CD4-positive, alpha-beta T cell (primary cell): Measurements from ENCODE around the gene LRRIQ1. TPM values are rescaled to one million over a fixed set of nuclear protein-coding genes. Genes with fewer than 3 reads are reported as not detected.
"Not testable (repeated sequence)": the region's sequence is repeated elsewhere in the genome, so short reads cannot be mapped to it uniquely, and the experiment has no call there.

ENCODE experiments used
- ATAC-seq: fragments of 200-7000 bp; cut with Tn5 transposase; one replicate; pipeline ENCODE4 v1.10.0; 2022; ENCODE audit warnings: mild to moderate bottlenecking; ENCODE audit not compliant: poor library complexity
- CTCF ChIA-PET: fragments of 350-600 bp; sonication (Branson Sonifier 250); formaldehyde crosslinking; loops from one replicate; lab custom pipeline; 2021; ENCODE audit warnings: antibody characterized with exemption, inconsistent platforms; lab: Charles Lee
- POLR2A ChIA-PET: fragments of 350-600 bp; sonication (Branson Sonifier 250); formaldehyde crosslinking; loops from one replicate; lab custom pipeline; 2021; ENCODE audit warnings: antibody characterized with exemption, inconsistent platforms; lab: Charles Lee
- DNase-seq, 14 experiments: peaks; one replicate each; pipeline ENCODE4 v3.0.0-alpha.2; 2013 to 2020; ENCODE audit warnings: mixed read lengths in 2 of 14
- H3K27ac ChIP-seq, 2 donors: one replicate each; pipeline versions ENCODE4 v1.5.1 to v1.7.0; 2013; ENCODE audit warnings: low read length in 2 of 2, low read depth in 1 of 2, mild to moderate bottlenecking in 1 of 2
- H3K27me3 ChIP-seq, 2 experiments: 1 replicate in 1 of 2; 2 replicates in 1 of 2; pipeline versions ENCODE4 v1.6.1 to v1.7.0; 2013; ENCODE audit warnings: low read length in 2 of 2, control low read depth in 1 of 2, mild to moderate bottlenecking in 1 of 2, moderate library complexity in 1 of 2; ENCODE audit not compliant: insufficient read depth in 2 of 2, control insufficient read depth in 1 of 2
- H3K36me3 ChIP-seq: one replicate; pipeline ENCODE4 v1.6.1; 2013; ENCODE audit warnings: low read length, control low read depth; ENCODE audit not compliant: insufficient read depth
- H3K4me1 ChIP-seq: one replicate; pipeline ENCODE4 v1.6.1; 2013; ENCODE audit warnings: low read length, control low read depth; ENCODE audit not compliant: insufficient read depth
- H3K4me3 ChIP-seq: one replicate; pipeline ENCODE4 v1.5.1; 2013; ENCODE audit warnings: mild to moderate bottlenecking, low read length, moderate library complexity
- H3K9me3 ChIP-seq, 2 experiments: 1 replicate in 1 of 2; 2 replicates in 1 of 2; pipeline versions ENCODE4 v1.6.1 to v1.7.0; 2013; ENCODE audit warnings: low read length in 2 of 2, mild to moderate bottlenecking in 2 of 2, control low read depth in 1 of 2, moderate library complexity in 1 of 2; ENCODE audit not compliant: control insufficient read depth in 1 of 2, insufficient read depth in 1 of 2
- H3K27ac Mint-ChIP-seq: one replicate; pipeline ENCODE4 v1.8.0; 2020; ENCODE audit warnings: mixed read lengths
- H3K27me3 Mint-ChIP-seq: one replicate; pipeline ENCODE4 v1.8.0; 2021; ENCODE audit warnings: mixed read lengths
- H3K36me3 Mint-ChIP-seq: one replicate; pipeline ENCODE4 v1.8.0; 2021; ENCODE audit warnings: low read depth, mixed read lengths
- H3K4me1 Mint-ChIP-seq: one replicate; pipeline ENCODE4 v1.8.0; 2021; ENCODE audit warnings: low read depth, mixed read lengths
- H3K4me3 Mint-ChIP-seq: one replicate; pipeline ENCODE4 v1.8.0; 2020; ENCODE audit warnings: mild to moderate bottlenecking, mixed read lengths
- H3K9me3 Mint-ChIP-seq: one replicate; pipeline ENCODE4 v1.8.0; 2020; ENCODE audit warnings: mixed read lengths
- intact Hi-C, 2 experiments: fragments of 100-400 bp; cut with DNase I in 1 of 2; cut with micrococcal nuclease in 1 of 2; formaldehyde crosslinking; loops; one replicate each; pipeline versions ENCODE4 v1.15.1 to v1.9.0; 2023 to 2025; cut with DNase I, micrococcal nuclease
- total RNA-seq, 174 experiments: library from RNA in 2 of 174; stranded (reverse) in 2 of 174; gene quantifications; one replicate each; pipeline ENCODE4 v1.2.3 and lab custom pipeline; 2021 to 2026
- TF ChIP-seq, protein P1 (sequence below): fragments of 200-600 bp; IDR thresholded peaks from one replicate; pipeline ENCODE4 v1.8.0; 2022; ENCODE audit warnings: antibody characterized with exemption, mild to moderate bottlenecking

The LRRIQ1 gene
- total RNA-seq, 2 experiments from 2014 or later = not detected

DNA sequence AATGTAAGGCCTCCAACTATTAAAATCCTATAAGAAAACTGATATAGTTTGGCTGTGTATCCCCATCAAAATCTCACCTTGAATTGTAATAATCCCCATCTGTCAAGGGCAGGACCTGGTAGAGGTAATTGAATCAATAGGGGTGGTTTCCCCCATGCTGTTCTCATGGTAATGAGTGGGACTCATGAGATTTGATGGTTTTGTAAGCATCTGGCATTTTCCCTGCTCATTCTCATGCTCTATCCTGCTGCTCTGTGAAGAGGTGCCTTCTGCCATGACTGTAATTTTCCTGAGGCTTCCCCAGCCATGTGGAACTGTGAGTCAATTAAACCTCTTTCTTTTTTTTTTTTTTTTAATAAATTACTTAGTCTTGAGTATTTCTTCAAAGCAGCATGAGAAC lies 31.9 kb upstream of the LRRIQ1 start:
- DNase-seq (no peak), ATAC-seq (no peak)
- H3K9me3 Mint-ChIP-seq = no peaks in the 10 kb centered on the region
- Histone ChIP-seq H3K36me3 (no peaks in the 10 kb centered on the region), H3K9me3 (no peaks in the 10 kb centered on the region), H3K27me3 (no peaks in the 10 kb centered on the region), H3K4me1 (no peaks in the 10 kb centered on the region), H3K27ac (no peak overlapping the region), H3K4me3 (no peak overlapping the region)
- ChIA-PET CTCF (no interaction called here), POLR2A (no interaction called here)
- no peaks in the 10 kb centered on the region for H3K4me1 Mint-ChIP-seq
- no peak overlapping the region for H3K4me3 Mint-ChIP-seq
- H3K36me3 Mint-ChIP-seq = no peaks in the 10 kb centered on the region
- H3K27me3 Mint-ChIP-seq = no peaks in the 10 kb centered on the region
- TF ChIP-seq, protein P1, sequence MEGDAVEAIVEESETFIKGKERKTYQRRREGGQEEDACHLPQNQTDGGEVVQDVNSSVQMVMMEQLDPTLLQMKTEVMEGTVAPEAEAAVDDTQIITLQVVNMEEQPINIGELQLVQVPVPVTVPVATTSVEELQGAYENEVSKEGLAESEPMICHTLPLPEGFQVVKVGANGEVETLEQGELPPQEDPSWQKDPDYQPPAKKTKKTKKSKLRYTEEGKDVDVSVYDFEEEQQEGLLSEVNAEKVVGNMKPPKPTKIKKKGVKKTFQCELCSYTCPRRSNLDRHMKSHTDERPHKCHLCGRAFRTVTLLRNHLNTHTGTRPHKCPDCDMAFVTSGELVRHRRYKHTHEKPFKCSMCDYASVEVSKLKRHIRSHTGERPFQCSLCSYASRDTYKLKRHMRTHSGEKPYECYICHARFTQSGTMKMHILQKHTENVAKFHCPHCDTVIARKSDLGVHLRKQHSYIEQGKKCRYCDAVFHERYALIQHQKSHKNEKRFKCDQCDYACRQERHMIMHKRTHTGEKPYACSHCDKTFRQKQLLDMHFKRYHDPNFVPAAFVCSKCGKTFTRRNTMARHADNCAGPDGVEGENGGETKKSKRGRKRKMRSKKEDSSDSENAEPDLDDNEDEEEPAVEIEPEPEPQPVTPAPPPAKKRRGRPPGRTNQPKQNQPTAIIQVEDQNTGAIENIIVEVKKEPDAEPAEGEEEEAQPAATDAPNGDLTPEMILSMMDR = no peak
- no peak overlapping the region for H3K27ac Mint-ChIP-seq
- intact Hi-C loops = no loop called here

DNA sequence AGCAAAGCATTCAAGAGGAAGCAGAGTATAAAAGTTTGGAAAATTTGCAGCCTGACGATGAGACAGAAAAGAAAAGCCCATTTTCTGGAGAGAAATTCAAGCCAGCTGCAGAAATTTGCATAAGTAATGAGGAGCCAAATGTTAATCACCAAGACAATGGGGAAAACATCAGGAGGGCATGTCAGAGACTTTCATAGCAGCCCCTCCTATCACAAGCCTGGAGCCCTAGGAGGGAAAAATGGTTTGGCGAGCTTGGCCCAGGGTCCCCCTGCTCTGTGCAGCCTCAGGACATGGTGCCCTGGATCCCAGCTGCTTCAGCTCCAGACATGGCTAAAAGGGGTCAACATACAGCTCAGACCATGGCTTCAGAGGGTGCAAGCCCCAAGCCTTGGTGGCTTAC lies 31.1 kb upstream of the LRRIQ1 start:
- CTCF ChIA-PET, H3K36me3 ChIP-seq, DNase-seq, H3K27ac Mint-ChIP-seq, H3K9me3 Mint-ChIP-seq, POLR2A ChIA-PET, H3K4me3 Mint-ChIP-seq, H3K4me1 Mint-ChIP-seq, intact Hi-C loops, H3K27me3 ChIP-seq, H3K4me1 ChIP-seq, H3K27ac ChIP-seq, H3K36me3 Mint-ChIP-seq, H3K4me3 ChIP-seq, H3K9me3 ChIP-seq, ATAC-seq, H3K27me3 Mint-ChIP-seq: not testable (repeated sequence)

DNA sequence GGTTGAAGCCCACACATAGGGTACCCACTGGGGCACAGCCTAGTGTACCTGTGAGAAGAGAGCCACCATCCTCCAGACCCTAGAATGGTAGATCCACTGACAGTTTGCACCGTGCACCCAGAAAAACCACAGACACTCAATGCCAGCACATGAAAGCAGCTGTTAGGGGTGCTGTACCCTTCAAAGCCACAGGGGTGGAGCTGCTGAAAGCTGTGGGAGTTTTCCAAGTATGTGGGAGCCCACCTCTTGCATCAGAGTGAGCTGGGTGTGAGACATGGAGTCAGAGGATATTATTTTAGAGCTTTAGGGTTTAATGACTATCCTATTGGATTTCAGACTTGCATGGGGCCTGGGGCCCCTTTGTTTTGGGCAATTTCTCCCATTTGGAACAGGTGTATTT lies 30.5 kb upstream of the LRRIQ1 start:
- Histone ChIP-seq H3K36me3 (no peaks in the 10 kb centered on the region), H3K27me3 (no peaks in the 10 kb centered on the region), H3K9me3 (no peaks in the 10 kb centered on the region), H3K27ac (no peak overlapping the region), H3K4me1 (no peaks in the 10 kb centered on the region), H3K4me3 (no peak overlapping the region)
- H3K36me3 Mint-ChIP-seq = no peaks in the 10 kb centered on the region
- H3K4me3 Mint-ChIP-seq = no peak overlapping the region
- H3K4me1 Mint-ChIP-seq = no peaks in the 10 kb centered on the region
- ChIA-PET POLR2A (no interaction called here), CTCF (no interaction called here)
- intact Hi-C loops = no loop called here
- no peaks in the 10 kb centered on the region for H3K9me3 Mint-ChIP-seq
- no peak overlapping the region for H3K27ac Mint-ChIP-seq
- H3K27me3 Mint-ChIP-seq = no peaks in the 10 kb centered on the region
- DNase-seq = no peak
- ATAC-seq = no peak
- TF ChIP-seq, protein P1 = no peak

DNA sequence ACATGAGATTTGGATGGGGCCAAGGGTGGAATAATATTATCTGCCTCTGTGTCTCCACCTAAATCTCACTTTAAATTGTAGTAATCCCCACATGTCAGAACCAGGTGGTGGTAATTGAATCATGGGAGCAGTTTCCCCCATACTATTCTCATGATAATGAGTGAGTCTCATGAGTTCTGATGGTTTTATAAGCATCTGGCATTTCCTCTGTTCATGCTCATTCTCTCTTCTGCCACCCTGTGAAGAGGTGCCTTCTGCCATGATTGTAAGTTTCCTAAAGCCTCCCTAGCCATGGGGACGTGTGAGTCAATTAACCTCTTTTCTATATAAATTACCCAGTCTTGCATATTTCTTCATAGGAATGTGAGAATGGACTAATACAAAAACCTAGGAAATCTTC lies 29.9 kb upstream of the LRRIQ1 start:
- Histone ChIP-seq H3K4me3 (no peak overlapping the region), H3K27me3 (no peaks in the 10 kb centered on the region), H3K36me3 (no peaks in the 10 kb centered on the region), H3K9me3 (no peaks in the 10 kb centered on the region), H3K4me1 (no peaks in the 10 kb centered on the region), H3K27ac (no peak overlapping the region)
- CTCF ChIA-PET = no interaction called here
- POLR2A ChIA-PET = no interaction called here
- H3K4me3 Mint-ChIP-seq = no peak overlapping the region
- no peaks in the 10 kb centered on the region for H3K4me1 Mint-ChIP-seq
- H3K27ac Mint-ChIP-seq = no peak overlapping the region
- no peaks in the 10 kb centered on the region for H3K27me3 Mint-ChIP-seq
- TF ChIP-seq, protein P1 = no peak
- no peaks in the 10 kb centered on the region for H3K9me3 Mint-ChIP-seq
- intact Hi-C loops = no loop called here
- no peak for ATAC-seq
- H3K36me3 Mint-ChIP-seq = no peaks in the 10 kb centered on the region
- no peak for DNase-seq
